HCT116 (cell line): Measurements from ENCODE around the gene RNF126. TPM values are rescaled to one million over a fixed set of nuclear protein-coding genes. Genes with fewer than 3 reads are reported as not detected.
A peak's percentile ranks its signal among the peaks of the same experiment; 100 is the strongest.

Experiments used
- ATAC-seq: fragments of 200-7000 bp; cut with Tn5 transposase; 2 replicates; pipeline ENCODE4 v1.9.1; 2020; ENCODE audit warnings: mild to moderate bottlenecking, moderate library complexity
- BruUV-seq: library from RNA; stranded (reverse); fragments of 400-500 nt; replicated peaks from 2 replicates; lab custom pipeline; 2021; lab: Mats Ljungman, UMichigan
- CTCF ChIA-PET: fragments of 300-600 bp; sonication (Branson Sonifier 250); formaldehyde crosslinking; loops from one replicate; lab custom pipeline; 2021; ENCODE audit warnings: antibody characterized with exemption; lab: Charles Lee
- POLR2A ChIA-PET: fragments of 300-600, 350-600 bp; sonication (Branson Sonifier 250); formaldehyde crosslinking; loops from one replicate; lab custom pipeline; 2021; ENCODE audit warnings: antibody characterized with exemption; lab: Charles Lee
- RAD21 ChIA-PET, 2 experiments: fragments of 300-600 bp; sonication (Branson Sonifier 250); formaldehyde crosslinking; loops; one replicate each; lab custom pipeline; 2023; ENCODE audit warnings: low total read pairs in 2 of 2; ENCODE audit not compliant: uncharacterized antibody in 2 of 2, unreplicated experiment in 2 of 2, low non-redundant PET in 1 of 2; lab: Charles Lee
- DNase-seq: peaks from one replicate; pipeline ENCODE4 v3.0.0-alpha.2; 2010; ENCODE audit warnings: low read depth, low spot score
- H2AFZ ChIP-seq: fragments of 200-600 bp; shearing (Covaris generic), sonication (generic); 2 replicates; pipeline ENCODE4 v1.6.1; 2017; ENCODE audit warnings: low read depth, mixed run types, mixed read lengths, antibody characterized with exemption, low read length; ENCODE audit not compliant: poor library complexity, severe bottlenecking
- H3K27ac ChIP-seq: 2 replicates; pipeline ENCODE4 v1.5.1; 2012; ENCODE audit warnings: low read depth, low read length
- H3K27me3 ChIP-seq: fragments of 200-600 bp; sonication (generic); 2 replicates; pipeline ENCODE4 v1.6.1; 2016; ENCODE audit warnings: mixed run types, low read length, mixed read lengths; ENCODE audit not compliant: insufficient read depth
- H3K36me3 ChIP-seq, 2 experiments: fragments of 200-500 bp in 1 of 2; fragments of 200-600 bp in 1 of 2; sonication (Bioruptor generic) in 1 of 2; sonication (generic) in 1 of 2; 2 replicates each; pipeline versions ENCODE4 v1.5.1 to v1.6.1; 2014 to 2016; ENCODE audit warnings: low read length in 2 of 2, inconsistent platforms in 1 of 2, mixed read lengths in 1 of 2, mixed run types in 1 of 2; ENCODE audit not compliant: insufficient read depth in 2 of 2, control insufficient read depth in 1 of 2
- H3K4me1 ChIP-seq, 2 experiments: fragments of 200-600 bp in 1 of 2; sonication (generic) in 1 of 2; 2 replicates each; pipeline versions ENCODE4 v1.5.1 to v1.6.1; 2012 to 2017; ENCODE audit warnings: low read length in 2 of 2, inconsistent platforms in 1 of 2, mild to moderate bottlenecking in 1 of 2, mixed read lengths in 1 of 2, mixed run types in 1 of 2, moderate library complexity in 1 of 2; ENCODE audit not compliant: insufficient read depth in 2 of 2, control insufficient read depth in 1 of 2
- H3K4me2 ChIP-seq: fragments of 200-600 bp; sonication (generic); 2 replicates; pipeline ENCODE4 v1.6.1; 2017; ENCODE audit warnings: mixed run types, low read length, mixed read lengths
- H3K4me3 ChIP-seq, 2 experiments: fragments of 200-600 bp in 1 of 2; sonication (generic) in 1 of 2; replicated peaks in 1 of 2; 2 replicates each; pipeline ENCODE4 v1.5.1; 2011 to 2016; ENCODE audit warnings: low read length in 2 of 2, control low read depth in 1 of 2, low read depth in 1 of 2, mild to moderate bottlenecking in 1 of 2, mixed read lengths in 1 of 2, mixed run types in 1 of 2
- H3K79me2 ChIP-seq: fragments of 200-600 bp; sonication (generic); 2 replicates; pipeline ENCODE4 v1.6.1; 2017; ENCODE audit warnings: mild to moderate bottlenecking, mixed run types, low read length, moderate library complexity, mixed read lengths; ENCODE audit not compliant: insufficient read depth
- H3K9ac ChIP-seq: fragments of 200-600 bp; sonication (generic); 2 replicates; pipeline ENCODE4 v1.6.1; 2016; ENCODE audit warnings: low read length, mixed read lengths
- H3K9me2 ChIP-seq: fragments of 200-600 bp; sonication (generic), shearing (Covaris generic); 2 replicates; pipeline ENCODE4 v1.6.1; 2017; ENCODE audit warnings: mixed run types, mild to moderate bottlenecking, moderate library complexity; ENCODE audit not compliant: insufficient read depth
- H3K9me3 ChIP-seq, 2 experiments: fragments of 200-500 bp in 1 of 2; fragments of 200-600 bp in 1 of 2; sonication (Bioruptor generic) in 1 of 2; sonication (generic) in 1 of 2; 2 replicates each; pipeline ENCODE4 v1.6.1; 2014 to 2017; ENCODE audit warnings: low read length in 2 of 2, mixed read lengths in 2 of 2, inconsistent platforms in 1 of 2, low read depth in 1 of 2, mild to moderate bottlenecking in 1 of 2, mixed run types in 1 of 2, moderate library complexity in 1 of 2; ENCODE audit not compliant: control insufficient read depth in 1 of 2, insufficient read depth in 1 of 2
- H4K20me1 ChIP-seq: fragments of 200-600 bp; sonication (generic), shearing (Covaris generic); 2 replicates; pipeline ENCODE4 v1.6.1; 2017; ENCODE audit warnings: mixed run types, mild to moderate bottlenecking, moderate library complexity; ENCODE audit not compliant: insufficient read depth
- CBX3 ChIP-seq: IDR thresholded peaks from 2 replicates; pipeline ENCODE4 v1.6.1; 2012; ENCODE audit warnings: low read depth
- EGR1 ChIP-seq: IDR thresholded peaks from 2 replicates; pipeline ENCODE4 v1.6.1; 2012; ENCODE audit warnings: low read depth
- ELF1 ChIP-seq: IDR thresholded peaks from 2 replicates; pipeline ENCODE4 v1.6.1; 2012; ENCODE audit warnings: low read depth, borderline replicate concordance
- EZH2phosphoT487 ChIP-seq: fragments of 200-600 bp; IDR thresholded peaks from 2 replicates; pipeline ENCODE4 v1.6.1; 2018; ENCODE audit warnings: antibody characterized with exemption, borderline replicate concordance
- FOSL1 ChIP-seq: IDR thresholded peaks from 2 replicates; pipeline ENCODE4 v1.6.1; 2012; ENCODE audit warnings: low read depth
- JUND ChIP-seq: IDR thresholded peaks from 2 replicates; pipeline ENCODE4 v1.6.1; 2012
- POLR2A ChIP-seq: IDR thresholded peaks from 2 replicates; pipeline ENCODE4 v1.7.0; 2011; ENCODE audit warnings: borderline replicate concordance; ENCODE audit not compliant: insufficient read depth, insufficient read length; ENCODE audit errors: extremely low read depth
- YY1 ChIP-seq: IDR thresholded peaks from 2 replicates; pipeline ENCODE4 v1.6.1; 2011; ENCODE audit warnings: low read length, low read depth, moderate library complexity, mild to moderate bottlenecking; ENCODE audit not compliant: insufficient replicate concordance; ENCODE audit errors: extremely low read depth
- intact Hi-C: fragments of 100-400 bp; cut with micrococcal nuclease; formaldehyde crosslinking; loops from 2 replicates; pipeline ENCODE4 v1.10.0; 2022
- total RNA-seq: library from RNA; stranded (reverse); gene quantifications from one replicate; pipeline ENCODE4 v1.2.1, GENCODE V29; 2021; ENCODE audit not compliant: unreplicated experiment
- TF ChIP-seq, protein P1 (sequence below): IDR thresholded peaks from 2 replicates; pipeline ENCODE4 v1.6.1; 2012
- TF ChIP-seq, protein P2 (sequence below): IDR thresholded peaks from 2 replicates; pipeline ENCODE4 v1.6.1; 2012; ENCODE audit warnings: low read depth
- TF ChIP-seq, protein P3 (sequence below): IDR thresholded peaks from 2 replicates; pipeline ENCODE4 v1.6.1; 2011; ENCODE audit warnings: mild to moderate bottlenecking, low read length, moderate library complexity; ENCODE audit not compliant: insufficient replicate concordance; ENCODE audit errors: extremely low read depth
- TF ChIP-seq, protein P4 (sequence below): IDR thresholded peaks from 2 replicates; pipeline ENCODE4 v1.6.1; 2012

The RNF126 gene
- total RNA-seq, 1 experiment from 2014 or later: 93.8 TPM

DNA sequence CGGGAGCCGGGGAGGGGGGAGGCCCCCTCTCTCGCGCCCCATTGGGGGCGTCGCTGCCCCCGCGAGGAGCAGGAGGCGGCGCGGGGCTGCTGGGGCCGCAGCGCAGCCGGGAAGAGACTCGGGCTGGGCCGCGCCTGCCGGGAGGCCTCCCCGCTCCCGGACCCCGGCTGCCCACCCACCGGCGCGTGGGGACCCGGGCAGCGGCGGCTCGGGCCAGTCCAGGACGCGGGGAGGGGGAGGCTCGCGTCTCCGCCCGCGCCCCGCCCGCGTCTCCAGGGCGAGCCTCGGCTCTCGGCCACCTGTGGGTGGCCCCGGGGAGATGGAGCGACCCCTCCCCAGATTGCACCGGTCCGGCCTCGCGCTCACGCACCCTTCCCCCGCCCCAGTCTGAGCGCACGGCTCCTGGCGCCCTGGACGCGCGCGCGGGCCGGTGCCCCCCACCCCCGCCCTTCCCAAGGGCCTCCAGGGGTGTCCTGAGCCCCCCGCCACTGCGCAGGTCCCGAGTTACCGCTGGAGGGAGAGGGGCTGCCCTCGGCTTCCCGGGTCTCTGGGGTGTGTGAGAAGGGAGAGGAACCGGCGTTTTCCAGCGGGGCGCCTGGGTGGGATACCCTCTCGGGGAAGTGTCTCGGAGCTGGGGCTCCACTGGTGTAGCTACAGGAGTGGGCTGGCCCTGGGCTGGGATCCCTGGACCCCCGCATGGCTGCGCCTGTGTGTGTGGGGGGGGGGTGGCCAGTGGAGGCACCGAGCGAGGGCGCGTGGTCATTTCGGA is 46.4 kb upstream of the RNF126 start:
- Histone ChIP-seq H3K4me2 (peak overlapping the region; percentile 78), H3K79me2 (no peaks in the 10 kb centered on the region), H2AFZ (no peak overlapping the region), H3K9me2 (no peaks in the 10 kb centered on the region), H3K4me3 (peak overlapping the region; percentile 42 to 64), H3K4me1 (peaks cover 14 to 25% of the 10 kb centered on the region in 2 experiments), H3K27ac (peak overlapping the region; percentile 67; the same call in 1 of the 2 replicates), H3K36me3 (no peaks in the 10 kb centered on the region), H3K9me3 (no peaks in the 10 kb centered on the region), H4K20me1 (no peaks in the 10 kb centered on the region), H3K27me3 (no peaks in the 10 kb centered on the region), H3K9ac (peak overlapping the region; percentile 59)
- intact Hi-C loops: no loop called here
- no peak for DNase-seq
- TF ChIP-seq, protein P1, sequence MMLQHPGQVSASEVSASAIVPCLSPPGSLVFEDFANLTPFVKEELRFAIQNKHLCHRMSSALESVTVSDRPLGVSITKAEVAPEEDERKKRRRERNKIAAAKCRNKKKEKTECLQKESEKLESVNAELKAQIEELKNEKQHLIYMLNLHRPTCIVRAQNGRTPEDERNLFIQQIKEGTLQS: no peak
- TF ChIP-seq EZH2phosphoT487 (no peak), POLR2A (no peak), FOSL1 (no peak), ELF1 (no peak), JUND (no peak), EGR1 (no peak), YY1 (no peak), CBX3 (no peak)
- TF ChIP-seq, protein P2, sequence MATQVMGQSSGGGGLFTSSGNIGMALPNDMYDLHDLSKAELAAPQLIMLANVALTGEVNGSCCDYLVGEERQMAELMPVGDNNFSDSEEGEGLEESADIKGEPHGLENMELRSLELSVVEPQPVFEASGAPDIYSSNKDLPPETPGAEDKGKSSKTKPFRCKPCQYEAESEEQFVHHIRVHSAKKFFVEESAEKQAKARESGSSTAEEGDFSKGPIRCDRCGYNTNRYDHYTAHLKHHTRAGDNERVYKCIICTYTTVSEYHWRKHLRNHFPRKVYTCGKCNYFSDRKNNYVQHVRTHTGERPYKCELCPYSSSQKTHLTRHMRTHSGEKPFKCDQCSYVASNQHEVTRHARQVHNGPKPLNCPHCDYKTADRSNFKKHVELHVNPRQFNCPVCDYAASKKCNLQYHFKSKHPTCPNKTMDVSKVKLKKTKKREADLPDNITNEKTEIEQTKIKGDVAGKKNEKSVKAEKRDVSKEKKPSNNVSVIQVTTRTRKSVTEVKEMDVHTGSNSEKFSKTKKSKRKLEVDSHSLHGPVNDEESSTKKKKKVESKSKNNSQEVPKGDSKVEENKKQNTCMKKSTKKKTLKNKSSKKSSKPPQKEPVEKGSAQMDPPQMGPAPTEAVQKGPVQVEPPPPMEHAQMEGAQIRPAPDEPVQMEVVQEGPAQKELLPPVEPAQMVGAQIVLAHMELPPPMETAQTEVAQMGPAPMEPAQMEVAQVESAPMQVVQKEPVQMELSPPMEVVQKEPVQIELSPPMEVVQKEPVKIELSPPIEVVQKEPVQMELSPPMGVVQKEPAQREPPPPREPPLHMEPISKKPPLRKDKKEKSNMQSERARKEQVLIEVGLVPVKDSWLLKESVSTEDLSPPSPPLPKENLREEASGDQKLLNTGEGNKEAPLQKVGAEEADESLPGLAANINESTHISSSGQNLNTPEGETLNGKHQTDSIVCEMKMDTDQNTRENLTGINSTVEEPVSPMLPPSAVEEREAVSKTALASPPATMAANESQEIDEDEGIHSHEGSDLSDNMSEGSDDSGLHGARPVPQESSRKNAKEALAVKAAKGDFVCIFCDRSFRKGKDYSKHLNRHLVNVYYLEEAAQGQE: no peak
- TF ChIP-seq, protein P3, sequence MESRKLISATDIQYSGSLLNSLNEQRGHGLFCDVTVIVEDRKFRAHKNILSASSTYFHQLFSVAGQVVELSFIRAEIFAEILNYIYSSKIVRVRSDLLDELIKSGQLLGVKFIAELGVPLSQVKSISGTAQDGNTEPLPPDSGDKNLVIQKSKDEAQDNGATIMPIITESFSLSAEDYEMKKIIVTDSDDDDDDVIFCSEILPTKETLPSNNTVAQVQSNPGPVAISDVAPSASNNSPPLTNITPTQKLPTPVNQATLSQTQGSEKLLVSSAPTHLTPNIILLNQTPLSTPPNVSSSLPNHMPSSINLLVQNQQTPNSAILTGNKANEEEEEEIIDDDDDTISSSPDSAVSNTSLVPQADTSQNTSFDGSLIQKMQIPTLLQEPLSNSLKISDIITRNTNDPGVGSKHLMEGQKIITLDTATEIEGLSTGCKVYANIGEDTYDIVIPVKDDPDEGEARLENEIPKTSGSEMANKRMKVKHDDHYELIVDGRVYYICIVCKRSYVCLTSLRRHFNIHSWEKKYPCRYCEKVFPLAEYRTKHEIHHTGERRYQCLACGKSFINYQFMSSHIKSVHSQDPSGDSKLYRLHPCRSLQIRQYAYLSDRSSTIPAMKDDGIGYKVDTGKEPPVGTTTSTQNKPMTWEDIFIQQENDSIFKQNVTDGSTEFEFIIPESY: no peak
- TF ChIP-seq, protein P4, sequence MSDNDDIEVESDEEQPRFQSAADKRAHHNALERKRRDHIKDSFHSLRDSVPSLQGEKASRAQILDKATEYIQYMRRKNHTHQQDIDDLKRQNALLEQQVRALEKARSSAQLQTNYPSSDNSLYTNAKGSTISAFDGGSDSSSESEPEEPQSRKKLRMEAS: no peak
- CTCF ChIA-PET: no interaction called here
- ATAC-seq: peak; percentile 7
- POLR2A ChIA-PET: interaction anchor here (0.6 kb wide), 1 partner anchor 10 kb away, joined by 3 read pairs; no protein-coding TSS in a partner anchor
- RAD21 ChIA-PET: no interaction called here
- no TSS peak for BruUV-seq
